PC-3 (cell line): ENCODE results near the gene POLQ.
"Not testable (repeated sequence)": the region's sequence is repeated elsewhere in the genome, so short reads cannot be mapped to it uniquely, and the experiment has no call there.

ENCODE experiments used
- EZH2phosphoT487 ChIP-seq: fragments of 300-600 bp; sonication (generic); IDR thresholded peaks from 2 replicates; pipeline ENCODE4 v1.6.1; 2018; ENCODE audit warnings: mild to moderate bottlenecking, antibody characterized with exemption, low read length, borderline replicate concordance
- TF ChIP-seq, protein P1 (sequence below): fragments of 300-600 bp; sonication (generic); conservative IDR thresholded peaks from 2 replicates; pipeline ENCODE4 v1.5.1; 2017; ENCODE audit warnings: antibody characterized with exemption, low read depth, mild to moderate bottlenecking, low read length

DNA sequence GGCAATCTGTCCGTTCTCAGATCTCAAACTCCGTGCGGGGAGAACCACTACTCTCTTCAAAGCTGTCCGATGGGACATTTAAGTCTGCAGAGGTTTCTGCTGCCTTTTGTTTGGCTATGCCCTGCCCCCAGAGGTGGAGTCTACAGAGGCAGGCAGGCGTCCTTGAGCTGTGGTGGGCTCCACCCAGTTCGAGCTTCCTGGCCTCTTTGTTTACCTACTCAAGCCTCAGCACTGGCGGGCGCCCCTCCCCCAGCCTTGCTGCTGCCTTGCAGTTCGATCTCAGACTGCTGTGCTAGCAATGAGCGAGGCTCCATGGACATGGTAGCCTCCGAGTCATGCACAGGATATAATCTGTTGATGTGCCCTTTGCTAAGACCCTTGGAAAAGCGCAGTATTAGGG lies 94.0 kb downstream of the POLQ start:
- TF ChIP-seq, protein P1, sequence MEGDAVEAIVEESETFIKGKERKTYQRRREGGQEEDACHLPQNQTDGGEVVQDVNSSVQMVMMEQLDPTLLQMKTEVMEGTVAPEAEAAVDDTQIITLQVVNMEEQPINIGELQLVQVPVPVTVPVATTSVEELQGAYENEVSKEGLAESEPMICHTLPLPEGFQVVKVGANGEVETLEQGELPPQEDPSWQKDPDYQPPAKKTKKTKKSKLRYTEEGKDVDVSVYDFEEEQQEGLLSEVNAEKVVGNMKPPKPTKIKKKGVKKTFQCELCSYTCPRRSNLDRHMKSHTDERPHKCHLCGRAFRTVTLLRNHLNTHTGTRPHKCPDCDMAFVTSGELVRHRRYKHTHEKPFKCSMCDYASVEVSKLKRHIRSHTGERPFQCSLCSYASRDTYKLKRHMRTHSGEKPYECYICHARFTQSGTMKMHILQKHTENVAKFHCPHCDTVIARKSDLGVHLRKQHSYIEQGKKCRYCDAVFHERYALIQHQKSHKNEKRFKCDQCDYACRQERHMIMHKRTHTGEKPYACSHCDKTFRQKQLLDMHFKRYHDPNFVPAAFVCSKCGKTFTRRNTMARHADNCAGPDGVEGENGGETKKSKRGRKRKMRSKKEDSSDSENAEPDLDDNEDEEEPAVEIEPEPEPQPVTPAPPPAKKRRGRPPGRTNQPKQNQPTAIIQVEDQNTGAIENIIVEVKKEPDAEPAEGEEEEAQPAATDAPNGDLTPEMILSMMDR, result not testable (repeated sequence)
- TF ChIP-seq EZH2phosphoT487, result not testable (repeated sequence)
